ENCODE data around the gene TMEM223. TPM values are rescaled to one million over a fixed set of nuclear protein-coding genes. Genes with fewer than 3 reads are reported as not detected.
A peak's percentile ranks its signal among the peaks of the same experiment; 100 is the strongest.
"Not testable (repeated sequence)": the region's sequence is repeated elsewhere in the genome, so short reads cannot be mapped to it uniquely, and the experiment has no call there.

TMEM223 gene
- total RNA-seq, 3 donors from 2014 or later, result 12.8 to 16.6 (median 14.8) TPM

GRCh38 chr11:62831520-62832335, 39.9 kb upstream of the TMEM223 start, which contains the start of gene STX5:
STX5 (minus strand) TSS chr11:62832051; CDS start chr11:62831243, 808 bp downstream.
- TF ChIP-seq CTCF (IDR thresholded peaks at IDR 0.05), result no peak

GRCh38 chr11:62830904-62831519, 39.2 kb upstream of the TMEM223 start:
- intact Hi-C loops (cut with DNase I, micrococcal nuclease), result no loop called here
- H3K9me3 ChIP-seq, result no peaks in the 10 kb centered on the region
- DNase-seq (peak in 2 of 3 donors; percentile 47 to 62), ATAC-seq (no peak)
- H3K4me3 ChIP-seq, result peak overlapping the region; percentile 71
- H3K4me1 ChIP-seq (ENCODE audit: low read depth), result peaks cover 27% of the 10 kb centered on the region
- TF ChIP-seq CTCF (IDR thresholded peaks at IDR 0.05), result no peak
- peaks cover 3% of the 10 kb centered on the region for H3K36me3 ChIP-seq (ENCODE audit: low read depth)

More at GRCh38 chr11:62831520-62832335, 39.9 kb upstream of the TMEM223 start, which contains the start of gene STX5:
- no peaks in the 10 kb centered on the region for H3K9me3 ChIP-seq
- intact Hi-C loops (cut with DNase I, micrococcal nuclease), result no loop called here
- DNase-seq (peak; percentile 99 to 100 (median 100)), ATAC-seq (peak; percentile 98)
- H3K4me1 ChIP-seq (ENCODE audit: low read depth), result peaks cover 27% of the 10 kb centered on the region
- peak within 1 kb of the TSS; percentile 71 for H3K4me3 ChIP-seq
- no peaks in the 10 kb centered on the region for H3K36me3 ChIP-seq (ENCODE audit: low read depth)

GRCh38 chr11:62828130-62828529, 36.3 kb upstream of the TMEM223 start:
- DNase-seq; H3K9me3 ChIP-seq; ATAC-seq; intact Hi-C loops (cut with DNase I, micrococcal nuclease); H3K36me3 ChIP-seq (ENCODE audit: low read depth); H3K4me3 ChIP-seq: not testable (repeated sequence)
- peaks cover 23% of the 10 kb centered on the region for H3K4me1 ChIP-seq (ENCODE audit: low read depth)

- no peak for TF ChIP-seq CTCF (IDR thresholded peaks at IDR 0.05)
- no peak overlapping the region for H3K4me3 ChIP-seq
- no peak for ATAC-seq
- DNase-seq, result no peak
- peaks cover 15% of the 10 kb centered on the region for H3K36me3 ChIP-seq (ENCODE audit: low read depth)
- no peaks in the 10 kb centered on the region for H3K4me1 ChIP-seq (ENCODE audit: low read depth)
- no peaks in the 10 kb centered on the region for H3K9me3 ChIP-seq
- intact Hi-C loops (cut with DNase I, micrococcal nuclease), result no loop called here
Measured at GRCh38 chr11:62823677-62824076, 31.9 kb upstream of the TMEM223 start.

- peaks cover 10% of the 10 kb centered on the region for H3K36me3 ChIP-seq (ENCODE audit: low read depth)
- no peak overlapping the region for H3K4me3 ChIP-seq
- DNase-seq (no peak), ATAC-seq (no peak)
- intact Hi-C loops (cut with DNase I, micrococcal nuclease), result no loop called here
- no peaks in the 10 kb centered on the region for H3K9me3 ChIP-seq
- H3K4me1 ChIP-seq (ENCODE audit: low read depth), result no peaks in the 10 kb centered on the region
- TF ChIP-seq CTCF (IDR thresholded peaks at IDR 0.05), result no peak
Measured at GRCh38 chr11:62817129-62817528, 25.3 kb upstream of the TMEM223 start.

GRCh38 chr11:62816557-62816956, 24.8 kb upstream of the TMEM223 start:
- DNase-seq, result no peak
- H3K36me3 ChIP-seq (ENCODE audit: low read depth), result peaks cover 6% of the 10 kb centered on the region
- ATAC-seq, result no peak

More at GRCh38 chr11:62816557-62816956, 24.8 kb upstream of the TMEM223 start:
- Histone ChIP-seq H3K4me3 (no peak overlapping the region), H3K4me1 (ENCODE audit: low read depth) (no peaks in the 10 kb centered on the region), H3K9me3 (no peaks in the 10 kb centered on the region)
- no peak for TF ChIP-seq CTCF (IDR thresholded peaks at IDR 0.05)
- intact Hi-C loops (cut with DNase I, micrococcal nuclease), result no loop called here
